LNCAP (cell line): ENCODE results near the gene SDF4.

Source experiments
- CTCF ChIP-seq: fragments of 450-650 bp; IDR thresholded peaks from 2 replicates; pipeline ENCODE4 v1.5.1; 2017; ENCODE audit warnings: mild to moderate bottlenecking

The SDF4 gene

GRCh38 chr1:1231400-1232207 is at the start of gene SDF4:
Gene SDF4, minus strand, starts transcription at chr1:1232001. Its CDS starts 3,229 bp downstream, at chr1:1228772.
- TF ChIP-seq CTCF, result no peak

DNA sequence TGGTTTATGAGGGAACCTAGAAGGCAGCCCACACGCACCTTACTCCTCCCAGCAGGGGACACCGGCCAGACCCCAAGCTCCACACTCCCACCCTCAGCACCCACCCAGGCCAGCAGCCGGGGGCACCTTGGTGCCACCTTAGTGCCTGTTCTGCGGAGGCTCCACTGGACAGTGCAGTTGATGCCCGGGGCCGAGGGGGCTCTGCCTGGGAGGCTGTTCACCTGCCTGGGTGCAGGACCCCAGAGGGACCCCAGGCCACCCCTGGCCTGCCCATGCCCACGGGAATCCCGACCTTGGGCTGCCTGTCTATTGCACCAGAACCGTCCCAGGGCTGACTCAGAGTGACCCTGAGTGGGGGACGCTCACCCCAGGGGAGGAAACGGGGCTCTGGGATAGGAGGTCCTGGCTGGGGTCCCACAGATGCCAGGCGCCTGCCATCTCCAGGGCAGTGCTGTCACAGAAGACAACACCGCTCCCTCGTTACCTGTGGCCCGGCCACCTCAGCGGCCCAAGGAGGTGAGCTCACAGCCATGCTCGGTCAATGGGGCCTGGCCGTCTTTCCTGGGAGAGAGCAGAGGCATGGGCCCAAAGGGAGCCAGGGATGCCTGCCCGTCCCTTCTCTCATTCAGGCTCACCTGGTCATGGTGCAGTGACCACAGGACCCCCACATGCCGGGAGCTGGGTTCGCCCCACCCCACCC is 49.1 kb upstream of the SDF4 start:
- TF ChIP-seq CTCF, result no peak

DNA sequence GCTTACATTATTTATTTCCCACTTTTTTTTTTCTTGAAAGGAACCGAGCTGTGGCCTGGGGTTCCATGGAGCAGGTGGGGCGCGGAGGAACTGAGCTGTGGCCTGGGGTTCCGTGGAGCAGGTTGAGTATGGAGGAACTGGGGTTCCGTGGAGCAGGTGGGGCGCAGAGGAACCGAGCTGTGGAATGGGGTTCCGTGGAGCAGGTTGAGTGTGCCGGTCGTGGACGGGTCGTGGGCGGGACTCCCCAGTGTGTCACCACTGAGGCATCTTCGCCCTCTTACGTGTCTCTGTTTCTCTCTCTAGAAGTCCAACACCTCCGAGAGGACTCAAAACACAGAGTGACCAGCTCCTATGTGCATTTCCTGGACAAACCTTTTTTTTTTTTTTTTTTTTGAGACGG is 47.2 kb upstream of the SDF4 start:
- TF ChIP-seq CTCF, result no peak

- TF ChIP-seq CTCF, result no peak
Observed at GRCh38 chr1:1278620-1279019, 46.8 kb upstream of the SDF4 start.

- no peak for TF ChIP-seq CTCF
Observed at GRCh38 chr1:1275836-1276235, 44.0 kb upstream of the SDF4 start.

- TF ChIP-seq CTCF, result no peak
Observed at GRCh38 chr1:1274931-1275431, 43.2 kb upstream of the SDF4 start.

DNA sequence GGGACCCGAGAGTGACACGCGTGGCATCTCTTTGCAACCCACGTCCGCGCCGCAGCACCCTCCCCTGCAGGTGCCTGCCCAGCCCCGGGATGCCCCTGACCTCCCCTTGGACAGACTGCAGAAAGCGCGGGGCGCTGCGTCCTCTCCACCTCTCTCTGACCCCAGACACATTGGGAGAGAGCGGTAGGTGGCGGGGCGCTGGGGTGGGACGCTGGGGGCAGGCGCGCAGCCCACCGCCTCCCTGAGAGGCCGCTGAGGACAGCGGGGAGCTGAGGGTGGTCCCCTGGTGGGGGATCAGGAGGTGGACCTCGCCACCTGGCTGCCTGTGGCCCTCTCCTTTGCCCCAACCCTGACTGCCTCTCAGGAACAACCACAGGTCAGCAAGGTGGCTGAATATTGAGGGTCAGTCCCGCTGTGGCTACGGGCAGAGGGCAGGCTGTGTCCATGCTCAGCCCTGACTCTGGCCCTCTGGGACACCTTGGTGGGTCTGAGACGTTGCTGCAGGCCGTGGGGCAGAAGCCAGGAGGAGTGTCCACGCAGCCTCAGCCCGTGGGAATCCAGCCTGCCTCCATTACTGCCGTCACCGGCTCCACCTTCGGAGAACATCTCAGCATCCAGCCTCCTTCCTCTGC is 42.6 kb upstream of the SDF4 start:
- TF ChIP-seq CTCF, result no peak
